GM12878 (cell line): Measurements from ENCODE around the gene NKRF. TPM values are rescaled to one million over a fixed set of nuclear protein-coding genes. Genes with fewer than 3 reads are reported as not detected.

Source experiments
- ATF2 ChIP-seq: IDR thresholded peaks from 2 replicates; pipeline ENCODE4 v1.6.1; 2012; ENCODE audit warnings: low read length, inconsistent platforms
- ATF3 ChIP-seq: IDR thresholded peaks from 2 replicates; pipeline ENCODE4 v1.6.1; 2011; ENCODE audit warnings: low read depth, mild to moderate bottlenecking, low read length, moderate library complexity, borderline replicate concordance; ENCODE audit errors: extremely low read depth
- BHLHE40 ChIP-seq, 2 experiments: fragments of 450-650 bp in 1 of 2; IDR thresholded peaks; 2 replicates each; pipeline ENCODE4 v1.6.1; 2011 to 2017; ENCODE audit warnings: low read depth in 2 of 2, borderline replicate concordance in 1 of 2, improper control_type of control experiment in 1 of 2, low read length in 1 of 2, mild to moderate bottlenecking in 1 of 2
- BMI1 ChIP-seq: fragments of 450-650 bp; IDR thresholded peaks from 2 replicates; pipeline ENCODE4 v1.6.1; 2016; ENCODE audit warnings: mild to moderate bottlenecking, moderate library complexity, borderline replicate concordance
- E4F1 ChIP-seq: fragments of 450-650 bp; IDR thresholded peaks from 2 replicates; pipeline ENCODE4 v1.6.1; 2018; ENCODE audit warnings: borderline replicate concordance, mild to moderate bottlenecking; ENCODE audit not compliant: partially characterized antibody
- GATAD2B ChIP-seq: fragments of 450-650 bp; conservative IDR thresholded peaks from 2 replicates; pipeline ENCODE4 v1.6.1; 2017; ENCODE audit warnings: low read depth, mild to moderate bottlenecking, moderate library complexity
- HCFC1 ChIP-seq: fragments of 150-350 bp; IDR thresholded peaks from 2 replicates; pipeline ENCODE4 v1.6.1; 2014; ENCODE audit warnings: low read length
- HDAC2 ChIP-seq: fragments of 200-600 bp; sonication (generic); IDR thresholded peaks from 2 replicates; pipeline ENCODE4 v1.6.1; 2017
- IKZF1 ChIP-seq: fragments of 450-650 bp; conservative IDR thresholded peaks from 2 replicates; pipeline ENCODE4 v1.6.1; 2017; ENCODE audit warnings: antibody characterized with exemption, mild to moderate bottlenecking
- MEF2A ChIP-seq: IDR thresholded peaks from 2 replicates; pipeline ENCODE4 v1.6.1; 2011; ENCODE audit warnings: low read depth, mild to moderate bottlenecking, low read length, moderate library complexity; ENCODE audit not compliant: insufficient read depth
- MLLT1 ChIP-seq: fragments of 450-650 bp; IDR thresholded peaks from 2 replicates; pipeline ENCODE4 v1.6.1; 2016; ENCODE audit warnings: mild to moderate bottlenecking
- PKNOX1 ChIP-seq: fragments of 450-650 bp; IDR thresholded peaks from 2 replicates; pipeline ENCODE4 v1.6.1; 2016; ENCODE audit warnings: mild to moderate bottlenecking
- POLR2AphosphoS5 ChIP-seq: IDR thresholded peaks from 2 replicates; pipeline ENCODE4 v1.6.1; 2011; ENCODE audit warnings: mild to moderate bottlenecking, low read length, inconsistent platforms
- RBBP5 ChIP-seq: fragments of 200-600 bp; sonication (generic); conservative IDR thresholded peaks from 2 replicates; pipeline ENCODE4 v1.6.1; 2016
- RCOR1 ChIP-seq: conservative IDR thresholded peaks from 2 replicates; pipeline ENCODE4 v1.6.1; 2012; ENCODE audit warnings: low read depth, low read length, improper control_type of control experiment
- RELA ChIP-seq: fragments of 450-650 bp; IDR thresholded peaks from 2 replicates; pipeline ENCODE4 v1.8.0; 2014; ENCODE audit warnings: borderline replicate concordance; ENCODE audit not compliant: partially characterized antibody
- SRF ChIP-seq, 2 experiments: IDR thresholded peaks; 2 replicates each; pipeline ENCODE4 v1.6.1; 2011; ENCODE audit warnings: low read depth in 2 of 2, low read length in 2 of 2, mild to moderate bottlenecking in 1 of 2, moderate library complexity in 1 of 2
- TCF3 ChIP-seq: IDR thresholded peaks from 2 replicates; pipeline ENCODE4 v1.6.1; 2012; ENCODE audit warnings: low read depth, mild to moderate bottlenecking, low read length, borderline replicate concordance; ENCODE audit not compliant: insufficient read depth
- ZNF622 ChIP-seq: fragments of 450-650 bp; IDR thresholded peaks from 2 replicates; pipeline ENCODE4 v1.6.1; 2017; ENCODE audit warnings: mild to moderate bottlenecking, inconsistent platforms
- ZSCAN29 ChIP-seq: fragments of 450-650 bp; IDR thresholded peaks from 2 replicates; pipeline ENCODE4 v1.6.1; 2017; ENCODE audit warnings: mild to moderate bottlenecking, moderate library complexity
- polyA plus RNA-seq, 11 experiments: library from polyadenylated mRNA; depleted of rRNA in 4 of 11; unstranded in 6 of 11; stranded (reverse) in 5 of 11; fragments of >200 nt; fragmentation: Nextera tagmentation in 4 of 11; fragmentation: Illumina TruSeq in 1 of 11; extraction: Ambion mirVana in 4 of 11; extraction: Trizol in 1 of 11; gene quantifications; 1 replicate in 1 of 11; 2 replicates in 10 of 11; pipeline versions ENCODE4 v1.2.1 to v1.2.3, GENCODE V29; 2011 to 2016; ENCODE audit warnings: inconsistent platforms in 2 of 11, missing spikeins in 2 of 11, low read depth in 1 of 11
- total RNA-seq, 4 experiments: library from RNA; depleted of rRNA in 3 of 4; stranded (reverse); fragments of >200 nt in 3 of 4; fragmentation: Illumina TruSeq in 1 of 4; extraction: Trizol in 1 of 4; gene quantifications; 2 replicates each; pipeline versions ENCODE4 v1.2.1 to v1.2.3, GENCODE V29; 2013 to 2021
- TF ChIP-seq, protein P1 (sequence below): IDR thresholded peaks from 2 replicates; pipeline ENCODE4 v1.6.1; 2011; ENCODE audit warnings: borderline replicate concordance, low read depth, mild to moderate bottlenecking, moderate library complexity, mixed read lengths, low read length; ENCODE audit not compliant: insufficient read depth; ENCODE audit errors: extremely low read length

Gene NKRF
- total and polyA plus RNA-seq, 10 of the 15 experiments (the other 5 are each of a cell fraction or from before 2014, with no cell fraction given) = 6.2 to 21.5 (median 10.1) TPM

GRCh38 chrX:119574394-119575266 is 31.6 kb downstream of the NKRF start, which contains the start of gene UBE2A (continued):
- TF ChIP-seq TCF3 (peak; percentile 11; the same call in 1 of the 2 replicates), MEF2A (0 out of 2 replicates have a peak, but pooled peaks have one; percentile 32), BHLHE40 (IDR thresholded peaks at IDR 0.05; ENCODE audit: borderline replicate concordance in 1 of 2, low read depth in 2 of 2, low read length in 1 of 2) (peak; percentile 91 to 95), HDAC2 (no peak), ZSCAN29 (no peak), POLR2AphosphoS5 (peak; percentile 98), IKZF1 (peak; percentile 51), MLLT1 (no peak), ATF3 (no peak), E4F1 (no peak), SRF (IDR thresholded peaks at IDR 0.05; ENCODE audit: low read depth in 2 of 2, low read length in 2 of 2) (no peak), RELA (peak; percentile 38), GATAD2B (no peak), RCOR1 (0 out of 2 replicates have a peak, but pooled peaks have one; percentile 25), PKNOX1 (no peak), HCFC1 (peak; percentile 41; the same call in 1 of the 2 replicates), ATF2 (peak; percentile 77), BMI1 (no peak), RBBP5 (no peak), ZNF622 (no peak)
- TF ChIP-seq, protein P1, sequence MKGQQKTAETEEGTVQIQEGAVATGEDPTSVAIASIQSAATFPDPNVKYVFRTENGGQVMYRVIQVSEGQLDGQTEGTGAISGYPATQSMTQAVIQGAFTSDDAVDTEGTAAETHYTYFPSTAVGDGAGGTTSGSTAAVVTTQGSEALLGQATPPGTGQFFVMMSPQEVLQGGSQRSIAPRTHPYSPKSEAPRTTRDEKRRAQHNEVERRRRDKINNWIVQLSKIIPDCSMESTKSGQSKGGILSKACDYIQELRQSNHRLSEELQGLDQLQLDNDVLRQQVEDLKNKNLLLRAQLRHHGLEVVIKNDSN = no peak
